ENCODE results near the gene GZF1.

The GZF1 gene

DNA sequence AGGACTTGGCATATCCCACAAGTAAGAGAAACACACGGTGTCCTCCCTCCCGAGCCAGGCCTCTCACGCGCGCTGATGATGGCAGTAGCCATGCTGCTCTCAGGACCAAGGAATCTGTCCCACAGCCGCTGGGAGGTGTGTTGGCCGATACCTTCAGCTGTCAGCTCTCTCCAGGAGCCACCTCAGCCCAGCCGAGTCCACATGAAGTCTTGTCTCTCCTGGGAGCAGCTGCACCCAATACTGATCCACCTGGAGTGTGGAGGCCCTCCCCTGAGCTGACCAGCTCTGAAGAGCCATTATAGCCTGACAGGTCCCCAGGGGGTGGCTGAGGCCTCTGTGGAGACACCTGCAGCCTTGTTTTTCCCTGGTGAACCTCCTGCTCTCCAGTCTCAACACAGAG, 35.2 kb upstream of the GZF1 start:
- no peaks in the 10 kb centered on the region for H3K36me3 ChIP-seq (ENCODE audit: low read length)
- H2AFZ ChIP-seq (ENCODE audit: low read depth, low read length, severe bottlenecking), result no peak overlapping the region
- no peaks in the 10 kb centered on the region for H3K9me2 ChIP-seq (replicated peaks; ENCODE audit: insufficient read depth, low read length)
- no peaks in the 10 kb centered on the region for H4K20me1 ChIP-seq (ENCODE audit: low read depth, low read length)
- H3K4me2 ChIP-seq (ENCODE audit: low read depth, low read length, poor library complexity, severe bottlenecking), result no peak overlapping the region
- TF ChIP-seq, protein P1, sequence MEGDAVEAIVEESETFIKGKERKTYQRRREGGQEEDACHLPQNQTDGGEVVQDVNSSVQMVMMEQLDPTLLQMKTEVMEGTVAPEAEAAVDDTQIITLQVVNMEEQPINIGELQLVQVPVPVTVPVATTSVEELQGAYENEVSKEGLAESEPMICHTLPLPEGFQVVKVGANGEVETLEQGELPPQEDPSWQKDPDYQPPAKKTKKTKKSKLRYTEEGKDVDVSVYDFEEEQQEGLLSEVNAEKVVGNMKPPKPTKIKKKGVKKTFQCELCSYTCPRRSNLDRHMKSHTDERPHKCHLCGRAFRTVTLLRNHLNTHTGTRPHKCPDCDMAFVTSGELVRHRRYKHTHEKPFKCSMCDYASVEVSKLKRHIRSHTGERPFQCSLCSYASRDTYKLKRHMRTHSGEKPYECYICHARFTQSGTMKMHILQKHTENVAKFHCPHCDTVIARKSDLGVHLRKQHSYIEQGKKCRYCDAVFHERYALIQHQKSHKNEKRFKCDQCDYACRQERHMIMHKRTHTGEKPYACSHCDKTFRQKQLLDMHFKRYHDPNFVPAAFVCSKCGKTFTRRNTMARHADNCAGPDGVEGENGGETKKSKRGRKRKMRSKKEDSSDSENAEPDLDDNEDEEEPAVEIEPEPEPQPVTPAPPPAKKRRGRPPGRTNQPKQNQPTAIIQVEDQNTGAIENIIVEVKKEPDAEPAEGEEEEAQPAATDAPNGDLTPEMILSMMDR (IDR thresholded peaks at IDR 0.05; ENCODE audit: insufficient read depth, low read length, poor library complexity, severe bottlenecking), result no peak
- no peak for TF ChIP-seq EZH2phosphoT487 (conservative IDR thresholded peaks at IDR 0.05; ENCODE audit: low read length)
- no peaks in the 10 kb centered on the region for H3K9me3 ChIP-seq (ENCODE audit: insufficient read depth, low read length)
- H3K79me2 ChIP-seq (ENCODE audit: insufficient read depth, low read length), result no peaks in the 10 kb centered on the region
- H3K9ac ChIP-seq (ENCODE audit: low read length), result no peak overlapping the region
- no peaks in the 10 kb centered on the region for H3F3A ChIP-seq (ENCODE audit: insufficient read depth)
- no peak overlapping the region for H3K27ac ChIP-seq (ENCODE audit: low read depth, low read length)
- no peak overlapping the region for H3K4me3 ChIP-seq (ENCODE audit: insufficient read depth, low read length, poor library complexity, severe bottlenecking)
- H3K27me3 ChIP-seq (ENCODE audit: low read length), result no peaks in the 10 kb centered on the region

DNA sequence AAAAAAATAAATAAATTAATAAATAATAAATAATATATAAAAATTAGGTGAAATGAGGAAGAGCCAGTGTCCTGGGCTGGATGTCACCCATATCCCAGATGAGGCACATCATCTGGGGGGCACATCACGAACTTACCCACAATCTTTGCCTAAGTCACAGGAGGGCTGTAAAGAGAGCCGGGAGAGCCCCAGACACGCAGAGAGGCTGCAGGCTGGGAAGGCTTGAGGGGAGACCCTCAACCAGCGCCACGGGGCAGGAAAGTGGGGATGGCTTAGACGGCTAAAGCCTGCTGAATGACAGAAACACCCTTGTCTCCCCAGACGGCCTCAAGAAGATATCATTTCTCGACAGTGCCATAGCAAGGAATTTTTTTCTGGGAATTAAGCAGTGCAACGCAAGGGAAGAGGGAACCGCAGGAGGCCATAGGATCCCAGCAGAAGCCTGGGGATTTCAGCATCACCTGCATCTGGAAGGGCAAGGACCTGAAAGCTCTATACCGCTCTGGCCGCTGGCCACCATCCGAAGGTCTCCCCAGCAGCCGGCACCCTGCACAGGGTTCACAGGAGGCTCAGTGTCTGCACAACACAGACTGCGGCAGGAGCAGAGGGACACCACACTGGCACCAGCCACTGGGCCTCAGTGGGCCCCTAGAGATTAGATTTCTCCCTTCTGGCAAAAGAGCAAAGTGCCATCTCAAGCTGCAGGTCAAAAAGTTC, 34.2 kb upstream of the GZF1 start:
- H3K9me2 ChIP-seq (replicated peaks; ENCODE audit: insufficient read depth, low read length), result no peaks in the 10 kb centered on the region
- H3K4me3 ChIP-seq (ENCODE audit: insufficient read depth, low read length, poor library complexity, severe bottlenecking), result no peak overlapping the region
- H3F3A ChIP-seq (ENCODE audit: insufficient read depth), result no peaks in the 10 kb centered on the region
- H4K20me1 ChIP-seq (ENCODE audit: low read depth, low read length), result no peaks in the 10 kb centered on the region
- H2AFZ ChIP-seq (ENCODE audit: low read depth, low read length, severe bottlenecking), result no peak overlapping the region
- no peak overlapping the region for H3K9ac ChIP-seq (ENCODE audit: low read length)
- H3K27me3 ChIP-seq (ENCODE audit: low read length), result no peaks in the 10 kb centered on the region
- TF ChIP-seq EZH2phosphoT487 (conservative IDR thresholded peaks at IDR 0.05; ENCODE audit: low read length), result no peak
- TF ChIP-seq, protein P1 (IDR thresholded peaks at IDR 0.05; ENCODE audit: insufficient read depth, low read length, poor library complexity, severe bottlenecking), result no peak
- H3K79me2 ChIP-seq (ENCODE audit: insufficient read depth, low read length), result no peaks in the 10 kb centered on the region
- H3K4me2 ChIP-seq (ENCODE audit: low read depth, low read length, poor library complexity, severe bottlenecking), result no peak overlapping the region
- no peak overlapping the region for H3K27ac ChIP-seq (ENCODE audit: low read depth, low read length)
- H3K9me3 ChIP-seq (ENCODE audit: insufficient read depth, low read length), result no peaks in the 10 kb centered on the region
- no peaks in the 10 kb centered on the region for H3K36me3 ChIP-seq (ENCODE audit: low read length)

DNA sequence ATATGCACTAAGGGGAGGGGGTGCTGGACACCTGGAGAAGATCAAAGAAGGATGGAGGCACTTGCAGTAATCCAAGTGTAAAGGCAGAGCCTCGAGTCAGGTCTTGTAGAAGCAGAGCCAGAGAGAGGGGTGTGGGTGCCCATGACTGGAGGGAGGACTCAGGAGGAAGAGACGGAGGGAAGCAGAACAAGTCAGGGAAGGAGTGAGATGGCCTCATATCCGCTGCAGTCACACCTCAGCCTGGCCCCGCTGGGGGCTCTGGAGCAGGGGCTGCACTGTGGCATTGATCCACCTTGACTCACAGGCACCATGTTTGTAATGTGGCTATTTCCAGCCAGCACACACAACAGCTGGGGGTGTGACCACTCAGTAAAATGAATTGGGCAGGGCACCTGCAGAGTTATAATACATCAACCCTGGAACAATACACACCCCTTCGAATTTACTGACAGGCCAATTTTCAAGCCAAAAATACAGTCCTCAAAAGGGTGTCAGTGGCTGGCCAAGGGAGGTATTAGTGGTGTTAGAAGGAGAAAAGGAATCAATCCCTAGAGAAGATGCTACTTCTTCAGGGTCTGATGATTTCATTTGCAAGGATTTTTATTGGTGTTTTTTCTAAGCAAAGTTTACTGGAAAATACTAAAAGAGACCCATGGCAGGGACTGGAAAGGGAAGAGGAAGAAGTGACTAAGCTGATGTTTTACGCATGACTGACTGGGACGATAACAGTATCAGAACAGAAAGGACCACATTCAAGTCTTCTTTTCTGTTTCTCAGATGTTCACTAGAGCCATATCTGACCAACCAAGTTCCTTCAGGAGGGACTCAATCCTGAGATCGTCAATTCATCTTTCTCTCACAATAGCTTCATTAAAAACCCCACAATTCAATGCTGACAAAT, 30.3 kb upstream of the GZF1 start:
- TF ChIP-seq, protein P1 (IDR thresholded peaks at IDR 0.05; ENCODE audit: insufficient read depth, low read length, poor library complexity, severe bottlenecking), result no peak
- no peak for TF ChIP-seq EZH2phosphoT487 (conservative IDR thresholded peaks at IDR 0.05; ENCODE audit: low read length)
- H3K9ac ChIP-seq (ENCODE audit: low read length), result no peak overlapping the region
- H3K27me3 ChIP-seq (ENCODE audit: low read length), result no peaks in the 10 kb centered on the region
- H3F3A ChIP-seq (ENCODE audit: insufficient read depth), result no peaks in the 10 kb centered on the region
- H3K9me3 ChIP-seq (ENCODE audit: insufficient read depth, low read length), result no peaks in the 10 kb centered on the region
- no peaks in the 10 kb centered on the region for H3K36me3 ChIP-seq (ENCODE audit: low read length)
- H2AFZ ChIP-seq (ENCODE audit: low read depth, low read length, severe bottlenecking), result no peak overlapping the region
- no peaks in the 10 kb centered on the region for H4K20me1 ChIP-seq (ENCODE audit: low read depth, low read length)
- no peaks in the 10 kb centered on the region for H3K9me2 ChIP-seq (replicated peaks; ENCODE audit: insufficient read depth, low read length)
- no peak overlapping the region for H3K4me2 ChIP-seq (ENCODE audit: low read depth, low read length, poor library complexity, severe bottlenecking)
- no peak overlapping the region for H3K27ac ChIP-seq (ENCODE audit: low read depth, low read length)
- no peak overlapping the region for H3K4me3 ChIP-seq (ENCODE audit: insufficient read depth, low read length, poor library complexity, severe bottlenecking)
- H3K79me2 ChIP-seq (ENCODE audit: insufficient read depth, low read length), result no peaks in the 10 kb centered on the region
